ENCODE measurements around the gene WT1.

The WT1 gene

DNA sequence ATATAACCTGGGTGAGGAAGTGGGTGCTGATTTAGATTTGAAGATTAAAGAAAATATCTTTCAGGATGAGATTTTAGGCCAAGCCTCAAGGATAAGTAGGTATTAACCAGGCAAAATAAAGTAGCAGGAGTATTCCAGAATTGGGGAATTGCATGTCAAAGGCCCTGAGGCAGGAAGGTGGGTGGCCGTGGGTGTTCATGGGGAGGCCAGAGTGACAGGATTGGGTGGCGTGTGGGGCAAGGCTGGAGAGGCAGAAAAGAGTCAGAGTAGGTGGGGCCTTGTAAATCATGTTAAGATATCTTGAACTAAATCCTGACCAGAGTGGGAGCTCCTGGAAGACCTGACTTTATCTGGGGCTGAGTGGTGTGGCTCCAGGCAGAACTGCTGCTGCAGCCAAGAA lies 19.7 kb upstream of the WT1 start:
- Histone ChIP-seq H3K36me3 (ENCODE audit: control insufficient read depth, insufficient read depth, low read length, severe bottlenecking) (no peaks in the 10 kb centered on the region), H3K4me1 (ENCODE audit: control insufficient read depth, insufficient read depth, low read length) (peaks cover 4% of the 10 kb centered on the region), H3K9ac (ENCODE audit: low read length) (no peak overlapping the region), H3K4me3 (ENCODE audit: low read length) (no peak overlapping the region), H3K27me3 (replicated peaks; ENCODE audit: control insufficient read depth, insufficient read depth, low read length) (peaks cover 13% of the 10 kb centered on the region), H3K9me3 (ENCODE audit: control insufficient read depth, low read length) (no peaks in the 10 kb centered on the region)
- no peak for DNase-seq (ENCODE audit: low read depth)

DNA sequence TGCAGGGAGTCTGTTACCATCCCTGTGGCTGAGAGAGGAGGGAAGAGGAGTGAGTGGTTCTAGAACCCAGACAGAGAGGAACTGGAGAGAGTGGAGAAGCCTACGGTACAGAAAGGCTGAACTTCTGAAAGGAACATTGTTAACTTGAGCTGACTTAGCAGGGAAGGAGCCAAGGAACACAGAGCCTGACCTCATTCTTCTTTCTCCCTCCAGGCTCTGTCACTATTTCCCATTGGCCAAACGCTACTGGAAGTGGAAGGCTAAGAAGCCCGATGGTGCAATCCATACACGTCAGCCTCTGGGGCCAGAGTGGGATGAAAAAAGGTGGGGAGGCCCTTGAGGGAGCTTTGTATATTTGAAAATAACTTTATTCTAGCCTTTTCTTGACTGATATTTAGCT lies 16.5 kb upstream of the WT1 start:
- Histone ChIP-seq H3K36me3 (ENCODE audit: control insufficient read depth, insufficient read depth, low read length, severe bottlenecking) (no peaks in the 10 kb centered on the region), H3K27me3 (replicated peaks; ENCODE audit: control insufficient read depth, insufficient read depth, low read length) (peaks cover 35% of the 10 kb centered on the region), H3K4me3 (ENCODE audit: low read length) (no peak overlapping the region), H3K4me1 (ENCODE audit: control insufficient read depth, insufficient read depth, low read length) (peaks cover 4% of the 10 kb centered on the region), H3K9ac (ENCODE audit: low read length) (no peak overlapping the region), H3K9me3 (ENCODE audit: control insufficient read depth, low read length) (no peaks in the 10 kb centered on the region)
- DNase-seq (ENCODE audit: low read depth) = no peak

DNA sequence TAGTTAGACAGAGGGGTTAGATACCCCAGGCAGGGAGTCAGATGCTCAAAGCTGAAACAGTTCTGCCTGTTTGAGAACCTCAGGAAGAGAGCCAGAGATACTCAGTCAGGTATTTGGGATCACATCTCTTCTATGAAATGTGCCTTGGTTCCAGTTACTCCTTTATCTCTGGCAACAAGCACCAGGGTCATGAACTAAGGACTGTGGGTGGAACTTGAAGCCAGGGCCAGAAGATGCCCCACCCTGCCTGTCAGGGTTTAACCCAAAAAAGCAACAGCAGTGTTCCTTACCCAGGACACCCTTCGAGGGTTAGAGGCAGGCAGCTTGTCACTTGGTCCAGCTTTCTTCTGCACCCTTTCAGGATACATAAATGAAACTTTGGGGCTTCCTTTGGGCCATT lies 15.0 kb upstream of the WT1 start:
- Histone ChIP-seq H3K36me3 (ENCODE audit: control insufficient read depth, insufficient read depth, low read length, severe bottlenecking) (no peaks in the 10 kb centered on the region), H3K9me3 (ENCODE audit: control insufficient read depth, low read length) (no peaks in the 10 kb centered on the region), H3K9ac (ENCODE audit: low read length) (no peak overlapping the region), H3K4me1 (ENCODE audit: control insufficient read depth, insufficient read depth, low read length) (peaks cover 4% of the 10 kb centered on the region), H3K27me3 (replicated peaks; ENCODE audit: control insufficient read depth, insufficient read depth, low read length) (peaks cover 43% of the 10 kb centered on the region), H3K4me3 (ENCODE audit: low read length) (no peak overlapping the region)
- DNase-seq (ENCODE audit: low read depth) = no peak

DNA sequence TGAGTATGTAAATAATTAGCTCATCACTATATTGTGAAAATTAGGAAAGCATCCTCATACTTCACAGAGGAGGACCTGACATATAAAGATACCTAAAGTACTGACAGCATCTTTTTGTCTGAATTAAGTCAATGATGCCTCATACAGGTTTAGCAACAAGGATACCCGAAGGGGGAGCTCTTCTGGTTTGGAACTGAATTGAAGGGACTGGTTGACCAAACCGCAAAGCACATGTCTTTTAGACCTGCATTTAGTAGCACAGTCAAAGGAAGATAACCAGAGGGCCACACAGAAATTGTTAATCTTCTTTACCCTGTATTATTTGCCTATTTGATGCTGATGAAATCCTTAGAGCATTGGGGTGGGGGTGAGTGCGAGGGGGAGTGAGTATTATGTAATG lies 12.9 kb upstream of the WT1 start:
- Histone ChIP-seq H3K9me3 (ENCODE audit: control insufficient read depth, low read length) (no peaks in the 10 kb centered on the region), H3K4me3 (ENCODE audit: low read length) (no peak overlapping the region), H3K27me3 (replicated peaks; ENCODE audit: control insufficient read depth, insufficient read depth, low read length) (peaks cover 56% of the 10 kb centered on the region), H3K4me1 (ENCODE audit: control insufficient read depth, insufficient read depth, low read length) (peaks cover 4% of the 10 kb centered on the region), H3K9ac (ENCODE audit: low read length) (no peak overlapping the region), H3K36me3 (ENCODE audit: control insufficient read depth, insufficient read depth, low read length, severe bottlenecking) (no peaks in the 10 kb centered on the region)
- DNase-seq (ENCODE audit: low read depth) = no peak

DNA sequence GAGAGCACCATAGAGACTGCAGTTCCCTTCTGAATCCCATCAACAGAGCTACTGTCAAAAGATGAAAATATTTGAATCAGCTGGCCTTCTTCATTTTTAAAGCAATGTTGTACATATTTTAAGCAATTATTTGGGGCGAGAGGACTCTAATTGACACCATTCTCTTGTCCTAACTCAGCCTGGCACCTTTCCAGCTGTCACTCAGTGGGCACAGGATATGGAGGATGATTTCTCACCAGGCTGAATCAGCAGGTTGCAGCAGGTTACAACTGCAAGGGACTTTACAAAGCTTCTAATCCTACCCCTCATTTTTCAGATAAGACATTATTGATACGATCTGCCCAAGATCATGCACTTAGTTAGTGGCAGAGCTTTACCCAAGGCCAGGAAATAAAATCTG lies 11.9 kb upstream of the WT1 start:
- Histone ChIP-seq H3K36me3 (ENCODE audit: control insufficient read depth, insufficient read depth, low read length, severe bottlenecking) (no peaks in the 10 kb centered on the region), H3K9ac (ENCODE audit: low read length) (no peak overlapping the region), H3K4me1 (ENCODE audit: control insufficient read depth, insufficient read depth, low read length) (peaks cover 4% of the 10 kb centered on the region), H3K4me3 (ENCODE audit: low read length) (no peak overlapping the region), H3K27me3 (replicated peaks; ENCODE audit: control insufficient read depth, insufficient read depth, low read length) (peaks cover 66% of the 10 kb centered on the region), H3K9me3 (ENCODE audit: control insufficient read depth, low read length) (no peaks in the 10 kb centered on the region)
- DNase-seq (ENCODE audit: low read depth) = no peak

DNA sequence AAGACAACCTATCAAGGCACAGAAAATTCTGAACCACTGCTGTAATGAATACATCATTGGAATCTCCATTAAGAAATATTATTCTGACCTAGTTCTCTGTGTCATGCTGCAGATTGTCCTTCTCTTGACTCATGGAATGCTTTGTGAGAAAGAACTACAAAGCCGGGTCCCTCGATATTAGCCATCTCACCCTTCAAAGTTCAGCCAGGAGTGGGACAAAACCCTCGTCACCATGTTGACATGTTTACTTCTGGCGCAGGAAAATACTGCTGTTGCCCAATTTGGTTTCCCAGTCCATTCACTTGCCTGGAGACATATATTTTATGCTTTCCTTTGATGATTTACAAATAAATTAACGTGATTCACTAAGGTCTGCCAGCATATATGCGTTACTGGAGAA lies 10.9 kb upstream of the WT1 start:
- no peak overlapping the region for H3K9ac ChIP-seq (ENCODE audit: low read length)
- no peaks in the 10 kb centered on the region for H3K9me3 ChIP-seq (ENCODE audit: control insufficient read depth, low read length)
- H3K36me3 ChIP-seq (ENCODE audit: control insufficient read depth, insufficient read depth, low read length, severe bottlenecking) = no peaks in the 10 kb centered on the region
- H3K4me3 ChIP-seq (ENCODE audit: low read length) = no peak overlapping the region
- H3K27me3 ChIP-seq (replicated peaks; ENCODE audit: control insufficient read depth, insufficient read depth, low read length) = peaks cover 76% of the 10 kb centered on the region
- DNase-seq (ENCODE audit: low read depth) = no peak
- no peaks in the 10 kb centered on the region for H3K4me1 ChIP-seq (ENCODE audit: control insufficient read depth, insufficient read depth, low read length)

DNA sequence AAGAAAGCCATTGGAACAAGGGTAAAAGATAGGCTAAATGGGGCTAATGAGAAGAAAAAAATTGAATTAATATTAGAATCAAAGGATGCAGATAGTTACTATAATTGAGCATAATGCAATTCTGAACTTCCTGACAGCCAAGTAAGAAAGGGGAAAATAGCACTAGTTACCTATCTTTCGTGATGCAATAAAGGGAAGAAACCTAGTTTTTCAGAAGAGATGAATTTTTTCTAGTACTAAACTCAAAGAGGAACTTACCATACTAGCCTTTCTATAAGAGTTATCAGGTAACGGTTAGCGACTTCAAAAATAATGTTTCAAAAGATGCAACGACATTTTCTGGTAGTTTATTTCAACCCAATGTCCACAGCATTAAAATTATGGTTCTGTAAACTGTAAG lies 8.8 kb upstream of the WT1 start:
- Histone ChIP-seq H3K9me3 (ENCODE audit: control insufficient read depth, low read length) (no peaks in the 10 kb centered on the region), H3K36me3 (ENCODE audit: control insufficient read depth, insufficient read depth, low read length, severe bottlenecking) (no peaks in the 10 kb centered on the region), H3K4me3 (ENCODE audit: low read length) (no peak overlapping the region), H3K4me1 (ENCODE audit: control insufficient read depth, insufficient read depth, low read length) (no peaks in the 10 kb centered on the region), H3K27me3 (replicated peaks; ENCODE audit: control insufficient read depth, insufficient read depth, low read length) (peaks cover 84% of the 10 kb centered on the region), H3K9ac (ENCODE audit: low read length) (no peak overlapping the region)
- no peak for DNase-seq (ENCODE audit: low read depth)

DNA sequence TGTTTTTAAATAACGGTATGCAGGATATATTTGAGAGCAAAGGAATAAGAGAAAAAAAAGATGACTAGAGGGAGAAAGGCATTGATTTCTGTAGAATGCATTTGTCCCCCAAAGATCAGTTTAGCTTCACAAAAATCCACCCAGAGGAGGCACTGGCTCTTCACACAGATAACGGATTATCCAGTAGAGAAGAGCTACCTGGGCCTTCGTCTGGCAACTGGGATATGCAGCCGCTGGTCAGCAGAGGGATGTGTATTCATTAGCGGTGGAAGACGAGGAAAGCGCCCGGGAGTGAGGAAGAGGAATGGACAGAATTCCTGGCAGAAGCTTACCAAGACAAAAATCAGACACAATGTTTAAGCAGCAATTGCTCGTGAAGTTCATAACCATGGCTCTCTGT lies 5.6 kb upstream of the WT1 start:
- Histone ChIP-seq H3K4me3 (ENCODE audit: low read length) (no peak overlapping the region), H3K4me1 (ENCODE audit: control insufficient read depth, insufficient read depth, low read length) (no peaks in the 10 kb centered on the region), H3K36me3 (ENCODE audit: control insufficient read depth, insufficient read depth, low read length, severe bottlenecking) (no peaks in the 10 kb centered on the region), H3K27me3 (replicated peaks; ENCODE audit: control insufficient read depth, insufficient read depth, low read length) (peaks cover 87% of the 10 kb centered on the region), H3K9me3 (ENCODE audit: control insufficient read depth, low read length) (no peaks in the 10 kb centered on the region), H3K9ac (ENCODE audit: low read length) (no peak overlapping the region)
- DNase-seq (ENCODE audit: low read depth) = no peak

DNA sequence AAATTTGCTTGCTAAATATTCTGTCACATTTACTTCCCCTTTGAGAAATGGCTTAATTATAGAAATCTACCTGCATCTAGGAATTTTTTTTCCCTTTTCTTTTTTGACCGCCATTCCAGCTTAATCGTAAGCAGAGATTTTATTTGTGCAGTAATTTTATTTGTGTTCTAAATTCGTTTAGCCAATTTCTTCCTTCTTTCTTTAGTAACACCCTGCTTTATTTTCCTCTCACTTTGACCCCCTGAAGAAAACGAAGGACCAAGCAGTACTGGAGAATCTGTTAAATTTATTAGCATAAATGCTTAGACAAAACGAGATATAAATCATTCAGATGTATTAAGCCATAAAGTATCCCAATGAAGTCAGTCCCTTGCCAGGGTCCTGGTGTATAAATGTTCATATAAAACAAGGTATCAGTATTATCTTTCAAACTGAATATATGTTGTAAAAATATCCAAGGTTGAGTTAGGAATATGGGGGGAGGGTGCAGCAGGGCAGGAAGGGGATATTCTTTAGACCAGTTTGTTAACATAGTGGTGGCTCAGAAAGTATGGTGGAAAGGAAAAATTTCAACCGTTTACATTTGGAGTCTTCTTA lies 5.1 kb upstream of the WT1 start:
- H3K9ac ChIP-seq (ENCODE audit: low read length) = no peak overlapping the region
- no peak for DNase-seq (ENCODE audit: low read depth)
- H3K36me3 ChIP-seq (ENCODE audit: control insufficient read depth, insufficient read depth, low read length, severe bottlenecking) = no peaks in the 10 kb centered on the region
- H3K4me3 ChIP-seq (ENCODE audit: low read length) = no peak overlapping the region
- no peaks in the 10 kb centered on the region for H3K9me3 ChIP-seq (ENCODE audit: control insufficient read depth, low read length)
- peaks cover 88% of the 10 kb centered on the region for H3K27me3 ChIP-seq (replicated peaks; ENCODE audit: control insufficient read depth, insufficient read depth, low read length)
- no peaks in the 10 kb centered on the region for H3K4me1 ChIP-seq (ENCODE audit: control insufficient read depth, insufficient read depth, low read length)

DNA sequence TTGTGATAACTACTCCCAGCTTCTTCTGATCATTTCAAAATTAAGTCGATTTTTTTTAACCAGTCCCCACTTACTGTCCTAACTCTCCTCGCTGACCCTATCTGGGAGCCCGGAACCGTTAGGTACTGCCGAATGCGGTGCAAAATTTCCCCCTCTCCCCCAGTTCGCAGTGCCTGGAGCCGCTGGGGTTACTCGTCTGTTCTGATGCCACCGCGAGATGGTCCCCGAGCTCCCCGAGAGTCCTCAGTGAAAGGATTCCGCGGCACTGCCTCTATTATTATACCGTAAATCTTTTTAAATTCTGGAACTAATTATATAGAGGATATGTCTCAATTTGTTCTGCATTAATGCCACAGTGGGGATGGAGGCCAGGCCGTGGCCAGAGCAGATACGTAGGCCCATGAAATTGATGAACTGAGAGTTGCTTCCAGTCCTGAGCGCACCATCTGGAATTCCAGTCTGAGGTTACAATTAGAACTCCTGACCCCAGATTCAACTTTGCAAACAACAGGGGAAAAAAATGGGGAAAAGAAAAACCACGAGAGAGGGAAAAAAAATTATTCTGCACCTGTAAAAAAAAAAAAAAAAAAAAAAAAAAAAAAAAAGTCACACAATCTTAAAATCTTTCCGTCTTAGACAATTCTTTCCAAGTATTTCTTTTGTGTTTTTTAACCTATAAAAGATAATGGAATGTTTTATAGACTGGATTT lies 4.3 kb upstream of the WT1 start:
- Histone ChIP-seq H3K4me3 (ENCODE audit: low read length) (no peak overlapping the region), H3K36me3 (ENCODE audit: control insufficient read depth, insufficient read depth, low read length, severe bottlenecking) (no peaks in the 10 kb centered on the region), H3K4me1 (ENCODE audit: control insufficient read depth, insufficient read depth, low read length) (no peaks in the 10 kb centered on the region), H3K9ac (ENCODE audit: low read length) (no peak overlapping the region), H3K27me3 (replicated peaks; ENCODE audit: control insufficient read depth, insufficient read depth, low read length) (peaks cover 89% of the 10 kb centered on the region), H3K9me3 (ENCODE audit: control insufficient read depth, low read length) (no peaks in the 10 kb centered on the region)
- no peak for DNase-seq (ENCODE audit: low read depth)

DNA sequence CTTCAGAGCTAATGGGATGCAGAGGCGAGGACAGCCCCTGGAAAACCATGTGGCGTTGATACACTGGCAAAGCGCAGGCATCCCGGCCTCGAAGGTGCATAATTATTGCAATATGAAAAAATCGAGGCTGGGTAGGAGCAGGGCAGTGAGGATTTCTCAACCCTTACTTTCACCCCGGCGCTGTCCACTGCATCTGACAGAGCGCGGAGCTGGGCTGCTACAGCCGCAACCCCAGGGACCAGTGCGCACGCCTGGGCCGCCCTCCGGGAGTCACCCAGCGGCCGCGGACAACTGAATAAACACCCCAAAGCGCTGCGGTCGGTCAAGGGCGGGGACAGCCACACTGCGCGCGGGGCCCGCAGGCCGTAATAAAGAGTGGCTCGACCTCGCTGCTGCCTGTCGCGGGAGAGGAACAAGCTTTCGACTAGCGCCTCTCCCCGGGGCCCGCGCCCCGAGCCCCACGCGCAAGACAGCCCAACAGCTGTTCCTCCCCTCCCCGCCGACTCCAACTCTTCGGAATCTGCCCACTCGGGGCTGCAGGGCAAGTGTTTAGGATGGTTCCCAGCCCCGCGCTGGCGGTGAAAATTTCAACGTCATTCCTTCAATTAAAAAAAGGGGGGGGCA lies 3.6 kb upstream of the WT1 start:
- DNase-seq (ENCODE audit: low read depth) = no peak
- no peak overlapping the region for H3K9ac ChIP-seq (ENCODE audit: low read length)

More for the DNA sequence above, 3.6 kb upstream of the WT1 start:
- Histone ChIP-seq H3K9me3 (ENCODE audit: control insufficient read depth, low read length) (no peaks in the 10 kb centered on the region), H3K4me3 (ENCODE audit: low read length) (no peak overlapping the region), H3K4me1 (ENCODE audit: control insufficient read depth, insufficient read depth, low read length) (no peaks in the 10 kb centered on the region), H3K27me3 (replicated peaks; ENCODE audit: control insufficient read depth, insufficient read depth, low read length) (peaks cover 91% of the 10 kb centered on the region), H3K36me3 (ENCODE audit: control insufficient read depth, insufficient read depth, low read length, severe bottlenecking) (no peaks in the 10 kb centered on the region)
